HEK293 (cell line): ENCODE measurements around the gene COX19.

Experiments
- OSR2 ChIP-seq: fragments of 450-650 bp; formaldehyde crosslinking; IDR thresholded peaks from 2 replicates; pipeline ENCODE4 v1.5.1; 2016; ENCODE audit warnings: missing biosample characterization, missing genetic modification characterization
- ZBTB11 ChIP-seq: fragments of 450-650 bp; formaldehyde crosslinking; conservative IDR thresholded peaks from 2 replicates; pipeline ENCODE4 v1.5.1; 2016; ENCODE audit warnings: low read depth, missing biosample characterization, missing genetic modification characterization
- ZNF16 ChIP-seq: fragments of 450-650 bp; formaldehyde crosslinking; IDR thresholded peaks from 2 replicates; pipeline ENCODE4 v1.5.1; 2016; ENCODE audit warnings: low read depth, missing biosample characterization, missing genetic modification characterization
- ZNF350 ChIP-seq: fragments of 450-650 bp; formaldehyde crosslinking; IDR thresholded peaks from 2 replicates; pipeline ENCODE4 v1.5.0; 2017; ENCODE audit warnings: missing biosample characterization, mild to moderate bottlenecking, missing genetic modification characterization
- TF ChIP-seq, protein P1 (sequence below): fragments of 450-650 bp; formaldehyde crosslinking; IDR thresholded peaks from 2 replicates; pipeline ENCODE4 v1.5.1; 2016; ENCODE audit warnings: missing biosample characterization, missing genetic modification characterization

GRCh38 chr7:963236-964078, 11.9 kb downstream of the COX19 start:
- no peak for TF ChIP-seq OSR2
- no peak for TF ChIP-seq ZNF350
- TF ChIP-seq ZBTB11 (tag by site-specific recombination) = no peak
- TF ChIP-seq ZNF16 (tag by site-specific recombination) = no peak
- TF ChIP-seq, protein P1, sequence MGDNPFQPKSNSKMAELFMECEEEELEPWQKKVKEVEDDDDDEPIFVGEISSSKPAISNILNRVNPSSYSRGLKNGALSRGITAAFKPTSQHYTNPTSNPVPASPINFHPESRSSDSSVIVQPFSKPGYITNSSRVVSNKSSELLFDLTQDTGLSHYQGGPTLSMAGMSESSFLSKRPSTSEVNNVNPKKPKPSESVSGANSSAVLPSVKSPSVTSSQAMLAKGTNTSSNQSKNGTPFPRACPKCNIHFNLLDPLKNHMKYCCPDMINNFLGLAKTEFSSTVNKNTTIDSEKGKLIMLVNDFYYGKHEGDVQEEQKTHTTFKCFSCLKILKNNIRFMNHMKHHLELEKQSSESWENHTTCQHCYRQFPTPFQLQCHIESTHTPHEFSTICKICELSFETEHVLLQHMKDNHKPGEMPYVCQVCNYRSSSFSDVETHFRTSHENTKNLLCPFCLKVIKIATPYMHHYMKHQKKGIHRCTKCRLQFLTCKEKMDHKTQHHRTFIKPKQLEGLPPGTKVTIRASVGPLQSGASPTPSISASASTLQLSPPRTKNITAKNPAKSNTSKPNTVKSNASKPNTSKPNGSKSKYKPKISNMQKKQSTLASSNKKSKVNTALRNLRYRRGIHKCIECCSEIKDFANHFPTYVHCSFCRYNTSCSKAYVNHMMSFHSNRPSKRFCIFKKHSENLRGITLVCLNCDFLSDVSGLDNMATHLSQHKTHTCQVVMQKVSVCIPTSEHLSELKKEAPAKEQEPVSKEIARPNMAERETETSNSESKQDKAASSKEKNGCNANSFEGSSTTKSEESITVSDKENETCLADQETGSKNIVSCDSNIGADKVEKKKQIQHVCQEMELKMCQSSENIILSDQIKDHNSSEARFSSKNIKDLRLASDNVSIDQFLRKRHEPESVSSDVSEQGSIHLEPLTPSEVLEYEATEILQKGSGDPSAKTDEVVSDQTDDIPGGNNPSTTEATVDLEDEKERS = no peak
